Caco-2 (cell line): ENCODE data around the gene BTBD6. TPM values are rescaled to one million over a fixed set of nuclear protein-coding genes. Genes with fewer than 3 reads are reported as not detected.

Source experiments
- BruUV-seq: library from RNA; stranded (reverse); fragments of 400-500 nt; replicated peaks from 2 replicates; lab custom pipeline; 2021; lab: Mats Ljungman, UMichigan
- CTCF ChIA-PET: fragments of 300-600 bp; sonication (Branson Sonifier 250); formaldehyde crosslinking; loops from one replicate; lab custom pipeline; 2022; ENCODE audit warnings: antibody characterized with exemption; lab: Charles Lee
- POLR2A ChIA-PET: fragments of 300-600 bp; sonication (Branson Sonifier 250); formaldehyde crosslinking; loops from one replicate; lab custom pipeline; 2022; ENCODE audit warnings: antibody characterized with exemption; lab: Charles Lee
- DNase-seq, 2 experiments: peaks; one replicate each; pipeline versions ENCODE4 v3.0.0 to v3.0.0-alpha.2; 2020 to 2022
- H3K27me3 ChIP-seq: replicated peaks from 2 replicates; pipeline ENCODE4 v1.6.0; 2011; ENCODE audit warnings: low read length; ENCODE audit not compliant: control insufficient read depth, insufficient read depth
- H3K36me3 ChIP-seq: 2 replicates; pipeline ENCODE4 v1.5.1; 2011; ENCODE audit warnings: low read length; ENCODE audit not compliant: control insufficient read depth, insufficient read depth
- H3K4me1 ChIP-seq: fragments of 250-450 bp; sonication (Bioruptor Pico); 2 replicates; pipeline ENCODE4 v1.5.1; 2020; ENCODE audit warnings: mild to moderate bottlenecking
- H3K4me3 ChIP-seq: 2 replicates; pipeline ENCODE4 v1.5.1; 2011; ENCODE audit warnings: low read depth, mild to moderate bottlenecking, control low read depth, low read length
- H3K9me3 ChIP-seq: fragments of 250-450 bp; sonication (Bioruptor Pico); 2 replicates; pipeline ENCODE4 v1.5.1; 2020; ENCODE audit warnings: mild to moderate bottlenecking, moderate library complexity
- H3K27ac Mint-ChIP-seq: one replicate; pipeline ENCODE4 v1.8.0; 2022; ENCODE audit warnings: mixed read lengths; ENCODE audit not compliant: unreplicated experiment
- H3K27me3 Mint-ChIP-seq: one replicate; pipeline ENCODE4 v1.8.0; 2022; ENCODE audit warnings: mixed read lengths; ENCODE audit not compliant: insufficient read depth, unreplicated experiment
- H3K36me3 Mint-ChIP-seq: one replicate; pipeline ENCODE4 v1.8.0; 2022; ENCODE audit warnings: mild to moderate bottlenecking, mixed read lengths; ENCODE audit not compliant: insufficient read depth, unreplicated experiment
- H3K4me1 Mint-ChIP-seq: one replicate; pipeline ENCODE4 v1.8.0; 2022; ENCODE audit warnings: low read depth, mixed read lengths; ENCODE audit not compliant: unreplicated experiment
- H3K4me3 Mint-ChIP-seq: one replicate; pipeline ENCODE4 v1.8.0; 2022; ENCODE audit warnings: mild to moderate bottlenecking, moderate library complexity, mixed read lengths; ENCODE audit not compliant: unreplicated experiment
- H3K9me3 Mint-ChIP-seq: one replicate; pipeline ENCODE4 v1.8.0; 2022; ENCODE audit warnings: mixed read lengths; ENCODE audit not compliant: unreplicated experiment
- CTCF ChIP-seq, 2 experiments: fragments of 200-600 bp in 1 of 2; IDR thresholded peaks; 1 replicate in 1 of 2; 2 replicates in 1 of 2; pipeline versions ENCODE4 v1.5.1 to v1.8.0; 2011 to 2022; ENCODE audit warnings: antibody characterized with exemption in 1 of 2, control low read depth in 1 of 2, inconsistent platforms in 1 of 2, low read depth in 1 of 2, low read length in 1 of 2, mild to moderate bottlenecking in 1 of 2, moderate library complexity in 1 of 2; ENCODE audit not compliant: insufficient read depth in 1 of 2, severe bottlenecking in 1 of 2, unreplicated experiment in 1 of 2
- intact Hi-C: fragments of 100-400 bp; cut with micrococcal nuclease; formaldehyde crosslinking; loops from one replicate; pipeline ENCODE4 v1.10.0; 2022; ENCODE audit not compliant: unreplicated experiment
- total RNA-seq: library from RNA; stranded (reverse); gene quantifications from 2 replicates; pipeline ENCODE4 v1.2.3, GENCODE V29; 2022

Gene BTBD6
- total RNA-seq, 1 experiment from 2014 or later: 25.3 TPM

- Mint-ChIP-seq H3K36me3 (peaks cover 40% of the 10 kb centered on the region), H3K27me3 (no peaks in the 10 kb centered on the region), H3K27ac (peak overlapping the region; percentile 69), H3K4me1 (peaks cover 7% of the 10 kb centered on the region), H3K4me3 (peak overlapping the region; percentile 77), H3K9me3 (no peaks in the 10 kb centered on the region)
- Histone ChIP-seq H3K27me3 (no peaks in the 10 kb centered on the region), H3K36me3 (peaks cover 4% of the 10 kb centered on the region; the same call in 1 of the 2 replicates), H3K4me1 (peaks cover 6% of the 10 kb centered on the region), H3K9me3 (no peaks in the 10 kb centered on the region), H3K4me3 (0 out of 2 replicates have a peak overlapping the region, but pooled peaks have one; percentile 84)
- ChIA-PET CTCF (no interaction called here), POLR2A (interaction anchor here (1.9 kb wide), 1 partner anchor 54 kb away, joined by 9 read pairs; the partner anchor contains the start of gene BRF1)
- no peak for TF ChIP-seq CTCF (IDR thresholded peaks at IDR 0.05; ENCODE audit: insufficient read depth in 1 of 2, low read depth in 1 of 2, low read length in 1 of 2, severe bottlenecking in 1 of 2, unreplicated experiment in 1 of 2)
- BruUV-seq: TSS peak; percentile 45
- intact Hi-C loops: no loop called here
- DNase-seq: no peak
Observed at GRCh38 chr14:105247026-105247425, 1.3 kb upstream of the BTBD6 start.

GRCh38 chr14:105247715-105248367 is 492 bp upstream of the BTBD6 start:
- TF ChIP-seq CTCF (IDR thresholded peaks at IDR 0.05; ENCODE audit: insufficient read depth in 1 of 2, low read depth in 1 of 2, low read length in 1 of 2, severe bottlenecking in 1 of 2, unreplicated experiment in 1 of 2): no peak
- H3K9me3 ChIP-seq: no peaks in the 10 kb centered on the region
- H3K4me1 Mint-ChIP-seq: peaks cover 7% of the 10 kb centered on the region
- peaks cover 40% of the 10 kb centered on the region for H3K36me3 Mint-ChIP-seq
- H3K27ac Mint-ChIP-seq: peak overlapping the region; percentile 69
- intact Hi-C loops: no loop called here
- H3K4me1 ChIP-seq: peaks cover 6% of the 10 kb centered on the region
- CTCF ChIA-PET: interaction anchor here (0.6 to 1.7 kb wide), 5 partner anchors 12 to 157 kb away, joined by 3 to 6 read pairs (median 3); partner anchors contain the start of gene BRF1
- no peaks in the 10 kb centered on the region for H3K27me3 Mint-ChIP-seq
- no peaks in the 10 kb centered on the region for H3K9me3 Mint-ChIP-seq
- BruUV-seq: no TSS peak
- POLR2A ChIA-PET: interaction anchor here (1.0 to 1.9 kb wide), 2 partner anchors 53 to 67 kb away, joined by 4 to 9 read pairs; partner anchors contain the start of genes BRF1 and PACS2
- peak overlapping the region; percentile 84 for H3K4me3 ChIP-seq
- H3K27me3 ChIP-seq: no peaks in the 10 kb centered on the region
- peaks cover 4% of the 10 kb centered on the region; the same call in 1 of the 2 replicates for H3K36me3 ChIP-seq
- DNase-seq: peak in 1 of 2 experiments; percentile 17
- peak overlapping the region; percentile 77 for H3K4me3 Mint-ChIP-seq

GRCh38 chr14:105249182-105250007 is 1.1 kb downstream of the BTBD6 start:
- POLR2A ChIA-PET: interaction anchor here (0.6 to 0.8 kb wide), 3 partner anchors 51 to 241 kb away, joined by 3 to 4 read pairs (median 3); partner anchors contain the start of genes BRF1, PACS2 and TEDC1
- BruUV-seq: no TSS peak
- Histone ChIP-seq H3K9me3 (no peaks in the 10 kb centered on the region), H3K27me3 (no peaks in the 10 kb centered on the region), H3K4me1 (peaks cover 6% of the 10 kb centered on the region), H3K4me3 (peak overlapping the region; percentile 64), H3K36me3 (peaks cover 4% of the 10 kb centered on the region; the same call in 1 of the 2 replicates)
- CTCF ChIA-PET: interaction anchor here (1.0 to 1.7 kb wide), 6 partner anchors 10 to 241 kb away, joined by 3 to 7 read pairs (median 6); partner anchors contain the start of gene BRF1
- peaks cover 7% of the 10 kb centered on the region for H3K4me1 Mint-ChIP-seq
- H3K4me3 Mint-ChIP-seq: peak overlapping the region; percentile 77
- DNase-seq: peak in 1 of 2 experiments; percentile 44
- TF ChIP-seq CTCF (IDR thresholded peaks at IDR 0.05; ENCODE audit: insufficient read depth in 1 of 2, low read depth in 1 of 2, low read length in 1 of 2, severe bottlenecking in 1 of 2, unreplicated experiment in 1 of 2): no peak
- H3K36me3 Mint-ChIP-seq: peaks cover 52% of the 10 kb centered on the region
- no peaks in the 10 kb centered on the region for H3K27me3 Mint-ChIP-seq
- no peaks in the 10 kb centered on the region for H3K9me3 Mint-ChIP-seq
- H3K27ac Mint-ChIP-seq: peak overlapping the region; percentile 83
- intact Hi-C loops: no loop called here
